Testis (tissue), 2 donors: ENCODE results near the gene GOLM1.

Experiments
- POLR2A ChIP-seq: fragments of 450-650 bp; IDR thresholded peaks from one replicate; pipeline ENCODE4 v1.6.1; 2017; ENCODE audit warnings: antibody characterized with exemption, mild to moderate bottlenecking, moderate library complexity
- TF ChIP-seq, protein P1 (sequence below), 3 experiments: fragments of 450-650 bp in 2 of 3; fragments of 200-600 bp in 1 of 3; sonication (generic) in 1 of 3; IDR thresholded peaks; one replicate each; pipeline ENCODE4 v1.5.1; 2016 to 2019; ENCODE audit warnings: antibody characterized with exemption in 3 of 3, mild to moderate bottlenecking in 2 of 3, moderate library complexity in 1 of 3

- no peak for TF ChIP-seq POLR2A
- TF ChIP-seq, protein P1, sequence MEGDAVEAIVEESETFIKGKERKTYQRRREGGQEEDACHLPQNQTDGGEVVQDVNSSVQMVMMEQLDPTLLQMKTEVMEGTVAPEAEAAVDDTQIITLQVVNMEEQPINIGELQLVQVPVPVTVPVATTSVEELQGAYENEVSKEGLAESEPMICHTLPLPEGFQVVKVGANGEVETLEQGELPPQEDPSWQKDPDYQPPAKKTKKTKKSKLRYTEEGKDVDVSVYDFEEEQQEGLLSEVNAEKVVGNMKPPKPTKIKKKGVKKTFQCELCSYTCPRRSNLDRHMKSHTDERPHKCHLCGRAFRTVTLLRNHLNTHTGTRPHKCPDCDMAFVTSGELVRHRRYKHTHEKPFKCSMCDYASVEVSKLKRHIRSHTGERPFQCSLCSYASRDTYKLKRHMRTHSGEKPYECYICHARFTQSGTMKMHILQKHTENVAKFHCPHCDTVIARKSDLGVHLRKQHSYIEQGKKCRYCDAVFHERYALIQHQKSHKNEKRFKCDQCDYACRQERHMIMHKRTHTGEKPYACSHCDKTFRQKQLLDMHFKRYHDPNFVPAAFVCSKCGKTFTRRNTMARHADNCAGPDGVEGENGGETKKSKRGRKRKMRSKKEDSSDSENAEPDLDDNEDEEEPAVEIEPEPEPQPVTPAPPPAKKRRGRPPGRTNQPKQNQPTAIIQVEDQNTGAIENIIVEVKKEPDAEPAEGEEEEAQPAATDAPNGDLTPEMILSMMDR (IDR thresholded peaks at IDR 0.05) = no peak
Observed at GRCh38 chr9:85995097-85995496, 104.3 kb downstream of the GOLM1 start.
